Stimulated activated CD8-positive, alpha-beta memory T cell treated with anti-CD3 and anti-CD28 coated beads, Interleukin-2, amount 100 ng/mL, for 48 hours (primary cell): Measurements from ENCODE around the gene KLF1.
"Not testable (repeated sequence)": the region's sequence is repeated elsewhere in the genome, so short reads cannot be mapped to it uniquely, and the experiment has no call there.

Experiments used
- DNase-seq, 2 donors: peaks; one replicate each; pipeline ENCODE4 v3.0.0-alpha.2; 2020; ENCODE audit warnings: low read depth in 2 of 2

KLF1 gene

DNA sequence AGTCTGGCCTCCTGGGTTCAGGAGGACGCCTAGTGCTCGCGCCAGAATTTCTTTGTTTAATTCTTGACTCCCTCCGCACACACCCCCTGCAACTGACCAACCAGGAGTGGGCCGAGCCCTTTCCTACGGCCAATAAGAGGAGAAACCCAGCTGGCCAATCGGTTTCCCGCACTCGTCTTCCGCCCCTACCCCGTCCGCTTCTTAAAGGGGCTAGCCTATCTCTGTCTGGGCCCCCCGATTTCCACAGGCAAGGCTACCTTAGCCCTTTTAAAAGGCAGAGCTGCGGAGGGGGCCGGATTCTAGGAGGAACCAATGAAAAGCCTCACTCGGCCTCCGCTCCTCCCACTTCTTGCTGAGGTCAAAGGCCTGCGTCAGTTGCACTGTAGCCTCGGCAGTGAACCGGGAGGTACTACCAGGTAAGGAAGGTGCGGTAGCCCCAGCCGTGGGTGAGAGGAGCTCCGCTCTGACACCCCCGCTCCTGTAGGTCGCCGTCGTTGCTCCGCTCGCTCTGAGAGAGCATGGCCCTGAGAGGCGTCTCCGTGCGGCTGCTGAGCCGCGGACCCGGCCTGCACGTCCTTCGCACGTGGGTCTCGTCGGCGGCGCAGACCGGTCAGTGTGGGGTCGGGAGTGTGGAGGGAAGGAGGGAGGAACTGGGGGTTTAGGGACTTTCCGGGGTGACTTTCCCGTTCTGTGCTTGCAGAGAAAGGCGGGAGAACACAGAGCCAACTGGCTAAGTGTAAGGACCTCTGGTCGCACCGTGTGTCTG, 4.0 kb upstream of the KLF1 start, which contains the start of gene GCDH:
GCDH (plus strand) TSS at position 374 of the 766 bp plus-strand sequence; CDS start at position 519, 145 bp downstream.
- peak; percentile 92 to 93 for DNase-seq

DNA sequence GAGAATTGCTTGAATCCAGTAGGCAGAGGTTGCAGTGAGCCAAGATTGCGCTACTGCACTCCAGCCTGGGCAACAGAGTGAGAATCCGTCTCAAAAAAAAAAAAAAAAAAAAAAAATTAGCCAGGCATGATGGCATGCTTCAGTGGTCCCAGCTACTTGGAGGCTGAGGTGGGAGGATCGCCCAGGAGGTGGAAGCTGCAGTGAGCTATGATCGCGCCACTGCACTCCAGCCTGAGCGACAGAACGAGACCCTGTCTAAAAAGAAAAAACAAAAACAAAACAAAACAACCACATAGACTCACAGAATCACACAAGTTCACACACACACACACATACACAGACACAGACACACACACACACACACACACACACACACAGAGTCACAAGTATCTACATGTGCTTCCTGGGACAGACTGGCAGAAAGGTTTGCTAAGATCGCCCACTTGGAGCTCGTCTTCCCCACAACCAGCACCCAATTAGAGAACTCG, 3.3 kb upstream of the KLF1 start:
- DNase-seq, result not testable (repeated sequence)

DNA sequence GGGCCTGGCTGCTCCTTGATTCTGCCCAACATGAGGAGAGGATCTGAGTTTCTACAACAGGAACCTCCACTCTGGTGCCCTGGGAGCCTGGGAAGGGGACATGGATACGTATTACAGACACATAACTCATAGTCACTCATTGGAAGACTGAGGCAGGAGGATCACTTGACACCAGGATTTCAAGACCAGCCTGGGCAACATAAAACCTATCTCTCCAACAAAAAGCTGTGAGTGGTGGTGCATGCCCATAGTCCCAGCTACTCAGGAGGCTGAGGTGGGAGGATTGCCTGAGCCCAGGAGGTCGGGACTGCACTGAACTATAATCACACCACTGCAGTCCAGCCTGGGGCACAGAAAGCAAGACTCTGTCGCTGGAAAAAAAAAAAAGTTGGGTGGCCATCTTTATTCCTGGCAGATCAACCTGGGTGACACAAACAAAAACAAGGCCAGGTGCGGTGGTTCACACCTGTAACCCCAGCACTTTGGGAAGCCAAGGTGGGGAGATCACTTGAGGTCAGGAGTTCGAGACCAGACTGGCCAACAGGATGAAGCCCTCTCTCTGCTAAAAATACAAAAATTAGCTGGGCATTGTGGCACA, 1.1 kb upstream of the KLF1 start:
- DNase-seq, result no peak

DNA sequence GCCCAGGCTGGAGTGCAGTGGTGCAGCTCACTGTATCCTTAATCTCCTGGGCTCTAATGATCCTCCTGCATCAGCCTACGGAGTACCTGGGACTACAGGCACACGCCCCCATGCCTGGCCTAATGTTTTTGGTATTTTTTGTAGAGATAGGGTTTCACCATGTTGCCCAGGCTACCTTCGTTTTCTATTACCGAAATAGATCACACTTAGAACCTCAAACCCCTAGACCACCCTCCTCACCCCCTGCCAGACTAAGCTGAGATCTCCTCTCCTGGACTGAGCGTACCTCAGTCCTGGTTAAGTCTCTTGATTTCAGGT, 391 bp downstream of the KLF1 start:
- DNase-seq, result no peak

DNA sequence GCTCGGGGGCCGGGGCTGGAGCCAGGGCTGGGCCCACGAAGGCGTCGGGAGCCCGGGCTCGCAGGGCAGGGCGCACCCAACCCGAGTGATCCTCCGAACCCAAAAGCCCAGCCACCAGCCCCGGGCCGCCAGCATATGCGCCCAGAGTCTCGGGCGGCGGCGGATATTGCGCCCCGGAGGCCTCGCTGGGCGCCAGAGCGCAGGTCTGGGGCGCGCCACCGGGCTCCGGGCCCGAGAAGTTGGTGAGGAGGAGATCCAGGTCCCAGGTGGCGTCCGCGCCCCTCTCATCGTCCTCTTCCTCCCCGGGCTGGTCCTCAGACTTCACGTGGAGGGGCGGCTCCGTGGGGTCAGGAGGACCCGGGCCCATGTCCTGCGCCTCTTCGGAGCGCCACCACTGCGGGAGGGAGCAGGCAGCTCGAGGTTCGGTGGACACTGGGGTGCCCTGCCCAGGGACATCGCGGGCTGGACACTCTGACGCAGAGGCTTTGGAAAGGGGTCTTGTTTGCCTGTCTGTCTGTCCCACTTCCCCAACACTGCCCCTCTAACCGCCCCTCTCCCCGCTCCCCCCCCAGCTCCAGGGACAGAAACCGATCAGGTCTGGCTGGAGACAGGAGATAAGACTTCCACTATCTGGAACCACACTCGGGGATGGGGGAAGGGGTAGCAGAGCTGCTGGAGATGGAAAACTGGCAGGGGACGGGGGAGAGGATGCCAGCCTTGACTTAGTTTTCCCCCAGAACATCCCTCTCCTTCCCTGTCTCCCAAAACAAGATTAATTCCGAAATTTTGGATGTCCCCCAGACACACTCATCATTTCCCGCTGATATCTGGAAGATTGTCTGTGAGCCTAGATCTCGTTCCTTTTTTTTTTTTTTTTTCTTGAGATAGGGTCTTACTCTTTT, 1.0 kb downstream of the KLF1 start:
- no peak for DNase-seq

DNA sequence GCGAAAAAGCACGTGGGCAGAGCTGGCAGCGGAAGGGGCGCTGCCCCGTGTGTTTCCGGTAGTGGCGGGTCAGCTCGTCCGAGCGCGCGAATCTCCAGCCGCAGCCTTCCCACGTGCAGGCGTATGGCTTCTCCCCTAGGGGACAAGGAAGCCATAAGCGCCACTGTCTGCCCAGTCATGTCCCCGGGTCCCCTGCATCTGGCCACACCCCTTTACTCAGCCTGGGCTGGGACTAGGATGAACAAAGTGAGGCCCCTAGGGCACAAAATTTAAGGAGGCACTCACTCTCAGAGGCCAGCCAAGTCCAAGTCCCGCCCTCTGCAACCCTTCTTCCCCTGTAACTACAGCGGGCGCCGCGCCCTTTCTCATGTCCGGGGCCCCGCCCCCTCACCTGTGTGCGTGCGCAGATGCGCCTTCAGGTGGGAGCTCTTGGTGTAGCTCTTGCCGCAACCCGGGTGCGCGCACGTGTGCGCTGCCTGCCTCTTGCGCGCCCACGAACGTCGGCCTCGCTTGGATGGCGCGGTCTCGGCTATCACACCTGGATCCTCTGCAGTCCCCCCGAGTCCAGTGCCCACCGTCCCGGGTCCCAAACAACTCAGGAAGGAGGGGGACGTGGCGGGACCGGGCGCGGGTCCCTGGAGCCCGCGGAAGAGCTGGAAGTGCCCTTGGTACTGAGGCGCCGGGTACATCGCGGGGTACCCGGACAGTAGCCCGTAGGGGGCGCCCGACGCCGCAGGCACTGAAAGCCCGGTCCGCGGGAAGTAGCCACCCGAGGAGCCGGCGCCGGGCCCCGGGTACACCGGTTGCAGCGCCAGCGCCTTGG, 1.9 kb downstream of the KLF1 start:
- DNase-seq, result peak; percentile 81 to 90

DNA sequence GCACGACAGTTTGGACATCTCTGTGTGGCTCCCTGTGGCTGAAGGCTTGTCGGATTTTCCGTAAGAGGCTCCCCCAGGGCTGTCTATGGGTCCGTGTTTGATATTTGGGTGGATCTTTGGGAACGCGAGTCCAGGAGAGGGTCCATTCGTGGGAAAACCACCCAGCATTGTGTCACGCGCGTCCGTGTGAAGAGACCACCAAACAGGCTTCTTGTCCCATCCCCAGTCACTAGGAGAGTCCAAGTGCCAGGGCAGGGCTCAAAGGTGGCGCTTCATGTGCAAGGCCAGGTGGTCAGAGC, 2.4 kb downstream of the KLF1 start:
- no peak for DNase-seq

DNA sequence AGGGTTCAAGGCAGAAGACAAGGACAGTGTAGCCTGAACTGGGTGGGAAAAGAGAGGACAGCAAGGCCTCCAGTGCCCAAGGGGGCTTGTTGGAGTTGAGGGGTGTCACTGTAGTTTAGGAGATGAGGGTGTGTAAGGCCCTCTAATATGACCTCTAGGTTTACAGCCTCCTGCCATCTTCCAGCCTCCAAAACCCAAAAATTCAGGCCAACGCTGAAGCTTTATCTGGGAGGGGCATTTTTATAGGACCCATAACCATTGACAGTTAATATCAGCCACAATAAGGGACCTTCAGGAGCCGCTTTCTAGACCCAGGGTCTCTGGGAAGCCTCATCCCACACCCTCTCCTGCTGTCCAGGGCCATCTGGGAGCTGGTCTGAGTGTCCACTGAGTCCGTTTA, 2.8 kb downstream of the KLF1 start:
- DNase-seq, result no peak

DNA sequence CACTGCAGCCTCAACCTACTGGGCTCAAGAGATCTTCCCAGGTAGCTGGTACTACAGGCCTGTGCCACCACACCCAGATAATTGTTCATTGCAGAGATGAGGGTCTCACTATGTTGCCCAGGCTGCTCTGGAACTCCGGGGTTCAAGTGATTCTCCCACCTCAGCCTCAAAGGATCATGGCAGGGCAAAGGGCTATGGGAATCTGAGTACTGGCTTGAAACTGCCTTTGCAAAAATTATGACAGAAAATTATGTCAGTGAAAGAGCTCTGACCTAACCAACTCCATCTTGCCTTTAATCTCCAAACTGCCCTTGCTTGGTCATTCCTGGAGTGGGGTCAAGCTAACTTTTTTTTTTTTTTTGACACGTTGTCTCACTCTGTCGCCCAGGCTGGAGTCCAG, 4.4 kb downstream of the KLF1 start:
- no peak for DNase-seq

DNA sequence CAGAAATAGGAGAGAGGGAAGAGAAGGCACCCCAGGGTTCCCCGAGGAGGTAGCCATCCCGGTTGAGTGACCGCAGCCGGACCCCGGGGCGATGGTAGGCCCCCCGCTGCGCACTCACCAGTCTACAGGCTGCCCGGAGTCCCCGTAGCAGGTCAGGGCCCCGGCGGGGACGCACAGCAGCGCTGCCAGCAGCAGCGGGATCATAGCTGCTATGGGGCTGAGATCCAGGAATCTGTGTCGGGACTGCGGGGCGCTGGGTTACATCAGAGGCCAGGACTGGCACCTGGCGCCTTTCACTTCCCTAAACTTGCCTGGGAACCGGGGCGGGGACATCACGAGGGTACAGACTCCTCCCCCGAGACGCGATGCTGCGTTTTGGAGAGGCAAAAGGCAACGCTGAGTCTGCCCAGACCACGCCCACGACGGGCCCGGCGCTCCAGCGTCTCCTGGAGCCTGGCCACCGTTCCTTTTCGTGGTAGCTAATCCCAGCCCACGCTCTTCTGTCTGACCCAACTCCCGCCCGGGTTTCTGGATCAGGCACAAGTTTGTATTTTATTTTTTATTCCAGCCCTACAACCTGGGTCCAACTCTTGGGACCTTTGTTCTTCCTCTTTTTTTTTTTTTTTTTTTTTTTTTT, 5.7 kb downstream of the KLF1 start, which contains the start of gene DNASE2:
DNASE2 (minus strand) TSS at position 278 of the 637 bp plus-strand sequence; CDS start at position 204, 74 bp downstream.
- DNase-seq, result peak; percentile 88

DNA sequence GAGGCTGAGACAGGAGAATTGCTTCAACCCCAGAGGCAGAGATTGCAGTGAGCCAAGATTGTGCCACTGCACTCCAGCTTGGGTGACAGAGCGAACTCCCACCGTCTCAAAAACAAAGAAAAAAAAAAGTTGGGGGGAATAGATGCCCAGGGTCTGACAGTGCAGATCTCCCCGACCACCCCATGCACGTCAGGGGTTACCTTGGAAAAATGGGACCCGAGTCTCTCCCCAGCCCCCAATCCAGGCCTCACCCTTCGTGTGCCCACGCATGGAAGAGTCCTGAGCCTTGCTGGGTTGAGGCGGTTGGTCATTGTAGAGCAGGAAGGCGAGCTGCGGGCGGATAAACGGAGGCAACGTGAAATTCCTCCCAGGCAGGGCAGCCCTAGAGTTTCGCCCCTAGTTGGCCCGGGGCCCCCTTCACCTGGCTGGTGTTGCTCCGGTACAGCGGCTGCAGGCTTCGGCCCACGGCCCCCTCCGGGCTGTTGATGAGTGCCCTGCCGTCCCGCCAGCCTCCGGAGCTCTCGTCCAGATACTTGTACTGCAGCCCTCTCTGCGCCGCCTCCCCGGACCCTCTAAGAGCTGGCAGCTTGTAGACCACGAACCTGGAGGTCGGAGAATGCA, 6.3 kb downstream of the KLF1 start:
- DNase-seq, result no peak

DNA sequence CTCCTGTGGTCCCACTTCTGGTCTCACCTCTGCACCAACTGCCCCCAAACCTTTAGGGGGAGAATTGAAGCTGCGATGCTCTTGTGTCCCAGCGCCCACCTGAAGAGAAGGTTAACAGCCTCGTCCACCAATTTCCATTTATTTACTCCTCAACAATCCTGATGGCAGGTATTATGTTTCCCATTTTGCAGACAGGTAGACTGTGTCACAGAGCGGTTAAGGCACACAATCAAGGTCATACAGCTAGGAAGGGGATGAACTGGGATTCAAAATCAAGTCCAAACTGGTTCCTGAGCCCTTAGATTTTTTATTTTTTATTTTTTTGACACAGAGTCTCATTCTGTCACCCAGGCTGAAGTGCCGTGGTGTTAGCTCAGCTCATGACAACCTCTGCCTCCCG, 11.9 kb downstream of the KLF1 start:
- no peak for DNase-seq

DNA sequence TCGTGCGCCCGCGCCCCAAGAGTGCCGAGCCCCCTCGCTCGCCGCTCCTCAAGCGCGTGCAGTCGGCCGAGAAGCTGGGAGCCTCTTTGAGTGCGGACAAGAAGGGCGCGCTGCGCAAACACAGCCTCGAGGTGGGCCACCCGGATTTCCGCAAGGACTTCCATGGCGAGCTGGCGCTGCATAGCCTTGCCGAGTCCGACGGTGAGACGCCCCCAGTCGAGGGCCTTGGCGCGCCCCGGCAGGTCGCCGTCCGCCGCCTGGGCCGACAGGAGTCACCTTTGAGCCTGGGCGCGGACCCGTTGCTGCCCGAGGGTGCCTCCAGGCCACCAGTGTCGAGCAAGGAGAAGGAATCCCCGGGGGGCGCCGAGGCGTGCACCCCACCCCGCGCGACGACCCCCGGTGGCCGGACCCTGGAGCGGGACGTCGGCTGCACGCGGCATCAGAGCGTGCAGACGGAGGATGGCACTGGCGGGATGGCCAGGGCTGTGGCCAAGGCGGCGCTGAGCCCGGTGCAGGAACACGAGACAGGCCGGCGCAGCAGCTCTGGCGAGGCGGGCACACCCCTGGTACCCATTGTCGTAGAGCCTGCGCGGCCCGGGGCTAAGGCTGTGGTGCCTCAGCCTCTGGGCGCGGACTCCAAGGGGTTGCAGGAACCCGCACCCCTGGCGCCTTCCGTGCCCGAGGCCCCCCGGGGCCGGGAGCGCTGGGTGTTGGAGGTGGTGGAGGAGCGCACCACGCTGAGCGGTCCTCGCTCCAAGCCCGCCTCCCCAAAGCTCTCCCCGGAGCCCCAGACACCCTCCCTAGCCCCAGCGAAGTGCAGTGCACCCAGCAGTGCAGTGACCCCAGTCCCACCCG, 12.9 kb downstream of the KLF1 start:
- no peak for DNase-seq

DNA sequence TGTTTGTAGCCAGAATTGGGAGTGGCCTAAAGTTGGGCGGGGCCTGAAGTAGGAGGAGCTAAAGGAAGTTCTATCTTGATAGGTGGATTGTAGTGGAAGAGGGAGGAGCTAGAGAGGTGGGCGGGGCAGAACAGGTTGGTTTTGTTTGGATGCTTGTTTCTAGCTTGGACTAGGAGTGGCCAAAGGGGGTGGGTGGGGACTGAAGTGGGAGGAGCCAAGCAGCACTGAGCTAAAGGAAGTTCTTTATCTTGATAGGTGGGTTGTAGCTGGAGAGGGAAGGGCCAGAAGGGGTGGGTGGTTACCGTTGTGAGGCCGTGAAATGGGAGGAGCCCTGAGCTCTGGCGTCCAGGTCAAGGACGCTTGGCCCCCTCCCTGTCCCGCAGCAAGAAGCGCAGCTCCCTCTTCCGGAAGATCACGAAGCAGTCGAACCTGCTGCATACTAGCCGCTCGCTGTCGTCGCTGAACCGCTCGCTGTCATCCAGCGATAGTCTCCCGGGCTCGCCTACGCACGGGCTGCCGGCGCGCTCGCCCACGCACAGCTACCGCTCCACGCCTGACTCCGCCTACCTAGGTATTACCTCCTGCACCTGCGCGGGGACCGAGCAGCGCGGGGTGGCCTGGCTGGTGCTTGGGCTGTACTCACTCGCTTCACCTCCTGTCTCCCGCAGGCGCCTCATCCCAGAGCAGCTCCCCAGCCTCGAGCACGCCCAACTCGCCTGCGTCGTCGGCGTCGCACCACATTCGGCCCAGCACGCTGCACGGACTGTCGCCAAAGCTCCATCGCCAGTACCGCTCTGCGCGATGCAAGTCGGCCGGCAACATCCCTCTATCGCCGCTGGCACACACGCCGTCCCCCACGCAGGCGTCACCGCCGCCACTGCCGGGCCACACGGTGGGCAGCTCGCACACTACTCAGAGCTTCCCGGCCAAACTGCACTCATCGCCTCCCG, 13.8 kb downstream of the KLF1 start:
- DNase-seq, result peak in 1 of 2 donors; percentile 51

DNA sequence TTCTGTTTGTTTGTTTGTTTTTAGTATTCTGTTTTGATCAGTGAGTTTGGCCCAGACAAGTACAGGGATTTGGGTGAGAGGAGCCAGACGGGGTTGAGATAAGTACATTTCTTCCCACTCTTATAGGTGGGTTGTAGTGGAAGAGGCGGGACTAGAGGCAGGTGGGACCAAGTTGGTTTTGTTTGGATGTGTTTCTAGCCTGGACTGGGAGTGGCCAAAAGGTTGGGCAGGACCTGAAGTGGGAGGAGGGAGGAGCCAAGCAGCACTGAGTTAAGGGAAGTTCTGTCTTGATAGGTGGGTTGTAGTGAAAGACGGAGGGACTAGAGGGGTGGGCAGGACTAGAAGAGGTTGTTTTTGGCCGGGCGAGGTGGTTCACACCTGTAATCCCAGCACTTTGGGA, 14.7 kb downstream of the KLF1 start:
- no peak for DNase-seq

DNA sequence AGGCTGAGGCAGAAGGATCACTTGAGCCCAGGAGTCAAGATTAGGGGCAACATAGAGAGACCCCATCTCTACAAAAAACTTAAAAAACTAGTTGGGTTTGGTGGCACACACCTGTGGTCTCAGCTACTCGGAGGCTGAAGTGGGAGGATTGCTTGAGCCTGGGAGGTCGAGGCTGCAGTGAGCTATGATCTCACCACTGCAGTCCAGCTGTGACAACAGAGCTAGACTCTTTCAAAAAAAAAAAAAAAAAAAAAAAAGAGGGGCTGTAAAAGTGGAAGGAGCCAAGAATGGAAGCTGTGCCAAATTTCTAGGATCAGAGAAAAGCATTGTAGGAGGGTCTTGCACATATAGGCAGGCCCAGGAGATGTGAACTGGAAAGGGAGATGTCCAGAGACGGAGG, 15.3 kb downstream of the KLF1 start:
- DNase-seq, result no peak

DNA sequence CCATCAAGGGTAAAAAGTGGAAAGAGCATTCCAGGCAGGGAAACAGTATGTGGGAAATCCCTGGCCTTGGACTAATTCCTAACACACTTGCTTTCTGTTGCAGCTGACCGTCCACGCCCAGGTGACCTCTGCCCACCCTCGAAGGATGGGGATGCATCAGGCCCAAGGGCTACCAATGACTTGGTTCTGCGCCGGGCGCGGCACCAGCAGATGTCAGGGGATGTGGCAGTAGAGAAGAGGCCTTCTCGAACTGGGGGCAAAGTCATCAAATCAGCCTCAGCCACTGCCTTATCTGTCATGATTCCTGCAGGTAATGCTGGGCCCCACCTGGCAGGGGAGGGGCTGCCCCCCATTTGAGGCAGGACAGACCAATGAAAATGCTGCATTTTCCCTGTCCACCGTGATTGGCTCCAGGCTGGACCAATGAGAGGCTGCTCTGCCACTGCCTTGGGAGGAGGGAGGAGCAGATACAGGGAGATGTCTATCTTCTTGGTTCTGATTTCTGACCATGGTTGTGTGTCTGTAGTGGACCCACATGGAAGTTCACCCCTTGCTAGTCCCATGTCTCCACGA, 18.4 kb downstream of the KLF1 start:
- no peak for DNase-seq
